ENCODE results near the gene RNASE7. TPM values are rescaled to one million over a fixed set of nuclear protein-coding genes. Genes with fewer than 3 reads are reported as not detected.

RNASE7 gene
- total and polyA plus RNA-seq, 5 experiments from 2014 or later: not detected

DNA sequence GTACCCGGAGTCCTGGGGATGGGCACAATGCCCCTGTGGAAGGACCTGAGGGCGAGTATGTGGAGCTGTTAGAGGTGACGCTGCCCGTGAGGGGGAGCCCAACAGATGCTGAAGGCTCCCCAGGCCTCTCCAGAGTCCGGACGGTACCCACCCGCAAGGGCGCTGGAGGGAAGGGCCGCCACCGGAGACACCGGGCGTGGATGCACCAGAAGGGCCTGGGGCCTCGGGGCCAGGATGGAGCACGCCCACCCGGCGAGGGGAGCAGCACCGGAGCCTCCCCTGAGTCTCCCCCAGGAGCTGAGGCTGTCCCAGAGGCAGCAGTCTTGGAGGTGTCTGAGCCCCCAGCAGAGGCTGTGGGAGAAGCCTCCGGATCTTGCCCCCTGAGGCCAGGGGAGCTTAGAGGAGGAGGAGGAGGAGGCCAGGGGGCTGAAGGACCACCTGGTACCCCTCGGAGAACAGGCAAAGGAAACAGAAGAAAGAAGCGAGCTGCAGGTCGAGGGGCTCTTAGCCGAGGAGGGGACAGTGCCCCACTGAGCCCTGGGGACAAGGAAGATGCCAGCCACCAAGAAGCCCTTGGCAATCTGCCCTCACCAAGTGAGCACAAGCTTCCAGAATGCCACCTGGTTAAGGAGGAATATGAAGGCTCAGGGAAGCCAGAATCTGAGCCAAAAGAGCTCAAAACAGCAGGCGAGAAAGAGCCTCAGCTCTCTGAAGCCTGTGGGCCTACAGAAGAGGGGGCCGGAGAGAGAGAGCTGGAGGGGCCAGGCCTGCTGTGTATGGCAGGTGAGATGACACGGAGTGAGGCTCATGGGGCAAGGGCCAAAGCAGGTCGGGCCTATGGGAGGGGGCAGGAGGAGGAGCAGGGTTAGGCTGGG lies 32.5 kb downstream of the RNASE7 start:
- DNase-seq (no peak), ATAC-seq (no peak)
- Mint-ChIP-seq H3K9me3 (no peaks in the 10 kb centered on the region), H3K36me3 (no peaks in the 10 kb centered on the region), H3K27me3 (peaks cover 9 to 40% (median 26%) of the 10 kb centered on the region in 5 donors), H3K27ac (no peak overlapping the region), H3K4me1 (peaks cover 11 to 25% (median 22%) of the 10 kb centered on the region in 4 donors), H3K4me3 (no peak overlapping the region)
- POLR2A ChIA-PET: no interaction called here

GRCh38 chr14:21075719-21076437 lies 33.7 kb downstream of the RNASE7 start:
- POLR2A ChIA-PET: no interaction called here
- Mint-ChIP-seq H3K36me3 (no peaks in the 10 kb centered on the region), H3K27ac (no peak overlapping the region), H3K4me3 (no peak overlapping the region), H3K27me3 (peaks cover 12 to 29% (median 19%) of the 10 kb centered on the region in 5 donors), H3K4me1 (peaks cover 8 to 17% (median 14%) of the 10 kb centered on the region in 4 donors), H3K9me3 (no peaks in the 10 kb centered on the region)
- DNase-seq (no peak), ATAC-seq (no peak)

DNA sequence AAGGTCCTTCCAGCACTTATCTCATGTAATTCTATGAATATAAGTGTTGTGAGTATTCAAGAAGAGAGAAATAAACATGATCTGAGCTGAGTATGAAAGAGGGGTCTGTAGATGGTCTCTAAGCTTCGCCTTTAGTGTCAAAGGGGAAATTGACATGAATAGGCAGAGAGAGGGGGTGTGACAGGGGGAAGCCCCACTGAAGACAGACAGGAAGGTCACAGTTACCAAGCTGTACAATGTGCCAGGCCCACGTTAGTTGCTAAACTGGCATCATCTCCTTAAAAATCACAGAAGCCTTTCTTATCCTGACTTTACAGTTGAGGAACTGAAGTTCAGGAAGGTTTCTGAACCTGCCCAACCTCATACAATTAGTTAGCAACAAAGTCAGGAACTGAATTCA lies 35.5 kb downstream of the RNASE7 start:
- H3K4me3 Mint-ChIP-seq: no peak overlapping the region
- H3K36me3 Mint-ChIP-seq: no peaks in the 10 kb centered on the region
- no peaks in the 10 kb centered on the region for H3K9me3 Mint-ChIP-seq
- POLR2A ChIA-PET: no interaction called here
- DNase-seq (no peak), ATAC-seq (peak in 1 of 2 donors; percentile 30)
- peaks cover 3 to 14% (median 8%) of the 10 kb centered on the region in 5 donors for H3K27me3 Mint-ChIP-seq
- no peaks in the 10 kb centered on the region for H3K4me1 Mint-ChIP-seq
- H3K27ac Mint-ChIP-seq: peak overlapping the region in 1 of 10 donors; percentile 3

- Mint-ChIP-seq H3K9me3 (no peaks in the 10 kb centered on the region), H3K27ac (no peak overlapping the region), H3K36me3 (no peaks in the 10 kb centered on the region), H3K4me1 (no peaks in the 10 kb centered on the region), H3K4me3 (no peak overlapping the region), H3K27me3 (peaks cover 1 to 10% (median 5%) of the 10 kb centered on the region in 5 donors)
- no peak for DNase-seq
- POLR2A ChIA-PET: interaction anchor here (1.1 kb wide), 1 partner anchor 25 kb away, joined by 3 read pairs; no protein-coding TSS in a partner anchor
- no peak for ATAC-seq
Measured at GRCh38 chr14:21078287-21078686, 36.1 kb downstream of the RNASE7 start.

DNA sequence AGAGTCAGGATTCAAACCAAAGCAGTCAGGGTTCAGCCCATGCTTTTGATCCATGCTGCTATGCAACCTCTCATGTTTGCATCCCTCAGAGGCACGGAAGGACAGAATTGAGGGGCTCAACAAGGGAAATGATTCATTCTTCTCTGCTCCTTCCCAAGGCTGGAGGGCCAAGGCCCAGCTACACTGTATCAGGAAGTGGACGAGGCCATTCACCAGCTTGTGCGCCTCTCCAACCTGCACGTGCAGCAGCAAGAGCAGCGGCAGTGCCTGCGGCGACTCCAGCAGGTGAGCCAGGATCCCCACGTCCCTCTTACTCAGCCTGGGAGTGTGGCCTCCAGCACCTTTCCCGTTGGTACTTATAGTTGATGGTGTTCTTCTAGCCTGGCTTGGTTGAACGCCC lies 36.6 kb downstream of the RNASE7 start:
- Mint-ChIP-seq H3K9me3 (no peaks in the 10 kb centered on the region), H3K27ac (peak overlapping the region in 1 of 10 donors; percentile 23), H3K4me1 (no peaks in the 10 kb centered on the region), H3K27me3 (peaks cover 0 to 6% (median under 1%) of the 10 kb centered on the region in 5 donors), H3K4me3 (no peak overlapping the region), H3K36me3 (no peaks in the 10 kb centered on the region)
- no peak for DNase-seq
- POLR2A ChIA-PET: interaction anchor here (1.1 kb wide), 1 partner anchor 25 kb away, joined by 3 read pairs; no protein-coding TSS in a partner anchor
- ATAC-seq: no peak

DNA sequence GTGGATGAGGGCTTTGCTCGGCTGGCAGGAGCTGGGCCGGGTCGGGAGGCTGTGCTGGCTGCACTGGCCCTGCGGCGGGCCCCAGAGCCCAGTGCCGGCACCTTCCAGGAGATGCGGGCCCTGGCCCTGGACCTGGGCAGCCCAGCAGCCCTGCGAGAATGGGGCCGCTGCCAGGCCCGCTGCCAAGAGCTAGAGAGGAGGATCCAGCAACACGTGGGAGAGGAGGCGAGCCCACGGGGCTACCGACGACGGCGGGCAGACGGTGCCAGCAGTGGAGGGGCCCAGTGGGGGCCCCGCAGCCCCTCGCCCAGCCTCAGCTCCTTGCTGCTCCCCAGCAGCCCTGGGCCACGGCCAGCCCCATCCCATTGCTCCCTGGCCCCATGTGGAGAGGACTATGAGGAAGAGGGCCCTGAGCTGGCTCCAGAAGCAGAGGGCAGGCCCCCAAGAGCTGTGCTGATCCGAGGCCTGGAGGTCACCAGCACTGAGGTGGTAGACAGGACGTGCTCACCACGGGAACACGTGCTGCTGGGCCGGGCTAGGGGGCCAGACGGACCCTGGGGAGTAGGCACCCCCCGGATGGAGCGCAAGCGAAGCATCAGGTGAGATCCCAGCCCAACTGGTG lies 39.5 kb downstream of the RNASE7 start:
- Mint-ChIP-seq H3K36me3 (no peaks in the 10 kb centered on the region), H3K27me3 (peaks cover 0 to 6% (median 0%) of the 10 kb centered on the region in 5 donors), H3K27ac (no peak overlapping the region), H3K9me3 (no peaks in the 10 kb centered on the region), H3K4me3 (no peak overlapping the region), H3K4me1 (peaks cover 2 to 8% (median 3%) of the 10 kb centered on the region in 4 donors)
- DNase-seq: no peak
- POLR2A ChIA-PET: interaction anchor here (0.9 kb wide), 1 partner anchor 10 kb away, joined by 4 read pairs; no protein-coding TSS in a partner anchor
- ATAC-seq: no peak

- ATAC-seq (no peak), DNase-seq (no peak)
- Mint-ChIP-seq H3K36me3 (no peaks in the 10 kb centered on the region), H3K9me3 (no peaks in the 10 kb centered on the region), H3K27ac (peak overlapping the region in 6 of 10 donors; percentile 0 to 99 (median 68)), H3K4me3 (no peak overlapping the region), H3K4me1 (peaks cover 11 to 22% (median 20%) of the 10 kb centered on the region in 4 donors), H3K27me3 (peaks cover 0 to 6% (median 0%) of the 10 kb centered on the region in 5 donors)
- POLR2A ChIA-PET: no interaction called here
Measured at GRCh38 chr14:21083565-21084325, 41.6 kb downstream of the RNASE7 start.

GRCh38 chr14:21084396-21084795 lies 42.2 kb downstream of the RNASE7 start:
- POLR2A ChIA-PET: no interaction called here
- peaks cover 13 to 27% (median 24%) of the 10 kb centered on the region in 4 donors for H3K4me1 Mint-ChIP-seq
- no peak overlapping the region for H3K4me3 Mint-ChIP-seq
- no peaks in the 10 kb centered on the region for H3K9me3 Mint-ChIP-seq
- DNase-seq (no peak), ATAC-seq (no peak)
- H3K36me3 Mint-ChIP-seq: no peaks in the 10 kb centered on the region
- peaks cover 0 to 6% (median 0%) of the 10 kb centered on the region in 5 donors for H3K27me3 Mint-ChIP-seq
- H3K27ac Mint-ChIP-seq: peak overlapping the region in 6 of 10 donors; percentile 17 to 99 (median 70)

DNA sequence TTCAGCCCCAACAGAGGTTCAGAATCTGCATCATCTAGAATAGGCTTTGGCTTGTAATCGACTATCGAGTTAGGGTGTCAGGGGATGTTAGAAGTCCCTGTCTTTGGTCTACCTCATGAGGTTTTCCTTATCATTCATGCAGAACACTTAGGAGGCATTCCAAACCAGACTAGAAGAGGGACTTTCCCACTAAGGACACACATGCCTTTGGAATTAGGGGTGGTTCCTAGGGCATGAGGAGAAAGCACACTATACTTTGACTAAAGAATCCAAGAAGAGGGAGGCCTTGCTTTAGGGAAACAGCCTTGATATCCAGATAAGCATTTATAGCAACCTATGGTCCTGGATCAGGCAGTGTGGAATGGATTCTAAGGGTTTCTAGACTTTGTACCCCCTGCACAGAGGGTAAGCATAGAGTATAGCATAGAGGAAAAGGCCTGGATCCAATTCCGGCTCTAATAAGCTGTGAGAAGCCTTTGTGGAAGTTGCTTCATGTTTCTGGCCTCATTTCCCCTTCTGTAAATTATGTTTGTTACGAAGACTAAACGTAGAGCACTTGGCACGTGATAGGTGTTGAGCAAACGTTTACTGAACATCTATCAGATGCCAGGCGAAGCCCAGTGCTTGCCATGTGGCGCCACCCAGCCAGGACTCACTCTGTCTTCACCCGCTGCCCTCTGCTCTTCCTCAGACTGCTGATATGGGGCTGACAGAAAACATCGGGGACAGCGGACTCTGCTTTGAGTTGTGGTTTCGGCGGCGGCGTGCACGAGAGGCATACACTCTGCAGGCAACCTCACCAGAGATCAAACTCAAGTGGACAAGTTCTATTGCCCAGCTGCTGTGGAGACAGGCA lies 43.1 kb downstream of the RNASE7 start:
- ATAC-seq (no peak), DNase-seq (no peak)
- peak overlapping the region in 8 of 10 donors; percentile 63 to 100 (median 92) for H3K27ac Mint-ChIP-seq
- H3K9me3 Mint-ChIP-seq: no peaks in the 10 kb centered on the region
- H3K27me3 Mint-ChIP-seq: peaks cover 0 to 6% (median 0%) of the 10 kb centered on the region in 5 donors
- POLR2A ChIA-PET: interaction anchor here (4.0 kb wide), 1 partner anchor 19 kb away, joined by 34 read pairs; no protein-coding TSS in a partner anchor
- H3K36me3 Mint-ChIP-seq: no peaks in the 10 kb centered on the region
- peaks cover 13 to 28% (median 24%) of the 10 kb centered on the region in 4 donors for H3K4me1 Mint-ChIP-seq
- peak overlapping the region in 1 of 10 donors; percentile 12 for H3K4me3 Mint-ChIP-seq

- no peak for ATAC-seq
- no peak for DNase-seq
- peak overlapping the region in 1 of 10 donors; percentile 27 for H3K4me3 Mint-ChIP-seq
- H3K36me3 Mint-ChIP-seq: no peaks in the 10 kb centered on the region
- peaks cover 0 to 6% (median 0%) of the 10 kb centered on the region in 5 donors for H3K27me3 Mint-ChIP-seq
- POLR2A ChIA-PET: interaction anchor here (1.2 to 4.0 kb wide), 4 partner anchors 11 to 20 kb away, joined by 4 to 34 read pairs (median 10); partner anchors contain the start of gene ARHGEF40
- peak overlapping the region; percentile 78 to 100 (median 92) for H3K27ac Mint-ChIP-seq
- peaks cover 13 to 34% (median 25%) of the 10 kb centered on the region in 4 donors for H3K4me1 Mint-ChIP-seq
- H3K9me3 Mint-ChIP-seq: no peaks in the 10 kb centered on the region
Measured at GRCh38 chr14:21086908-21087293, 44.7 kb downstream of the RNASE7 start.

Data from naive thymus-derived CD8-positive, alpha-beta T cell (primary cell).